OCI-LY3 (cell line): ENCODE data around the gene IQSEC1.

Experiments used
- EZH2phosphoT487 ChIP-seq: fragments of 200-600 bp; shearing (Covaris generic); IDR thresholded peaks from 2 replicates; pipeline ENCODE4 v1.6.1; 2018; ENCODE audit warnings: antibody characterized with exemption, mixed run types, low read depth
- TF ChIP-seq, protein P1 (sequence below): fragments of 200-600, 300-600 bp; sonication (generic); IDR thresholded peaks from 2 replicates; pipeline ENCODE4 v1.5.1; 2014; ENCODE audit warnings: antibody characterized with exemption, low read length, low read depth

DNA sequence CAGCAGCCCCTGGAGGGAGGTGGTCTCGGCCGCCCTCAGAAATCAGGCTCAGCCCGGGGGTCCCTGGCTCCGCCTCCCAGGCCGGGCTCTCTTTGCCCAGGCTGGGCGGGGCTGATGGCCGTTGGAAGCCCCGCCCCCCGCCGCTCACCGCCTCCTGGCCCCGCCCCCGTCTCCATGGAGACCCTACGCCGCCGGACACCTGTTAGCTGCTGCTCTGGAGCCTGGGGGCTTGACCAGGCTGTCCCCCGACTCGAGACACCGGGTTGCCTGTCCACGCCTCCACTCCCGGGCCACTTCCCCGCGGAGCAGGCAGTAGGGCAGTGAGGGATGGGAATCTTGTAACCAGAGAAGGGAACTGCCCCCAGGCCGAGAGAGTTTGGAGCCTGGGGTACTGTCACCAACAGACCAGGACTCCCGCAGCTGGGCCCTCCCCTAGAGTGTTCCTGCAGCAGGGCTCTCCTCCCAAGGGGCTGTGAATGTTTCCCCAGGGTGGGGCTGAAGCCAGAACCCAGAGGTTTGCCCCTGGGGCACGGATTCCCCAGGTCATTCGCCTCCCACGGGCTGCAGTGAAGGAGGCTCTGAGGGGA lies 204.1 kb downstream of the IQSEC1 start:
- TF ChIP-seq EZH2phosphoT487 = no peak
- TF ChIP-seq, protein P1, sequence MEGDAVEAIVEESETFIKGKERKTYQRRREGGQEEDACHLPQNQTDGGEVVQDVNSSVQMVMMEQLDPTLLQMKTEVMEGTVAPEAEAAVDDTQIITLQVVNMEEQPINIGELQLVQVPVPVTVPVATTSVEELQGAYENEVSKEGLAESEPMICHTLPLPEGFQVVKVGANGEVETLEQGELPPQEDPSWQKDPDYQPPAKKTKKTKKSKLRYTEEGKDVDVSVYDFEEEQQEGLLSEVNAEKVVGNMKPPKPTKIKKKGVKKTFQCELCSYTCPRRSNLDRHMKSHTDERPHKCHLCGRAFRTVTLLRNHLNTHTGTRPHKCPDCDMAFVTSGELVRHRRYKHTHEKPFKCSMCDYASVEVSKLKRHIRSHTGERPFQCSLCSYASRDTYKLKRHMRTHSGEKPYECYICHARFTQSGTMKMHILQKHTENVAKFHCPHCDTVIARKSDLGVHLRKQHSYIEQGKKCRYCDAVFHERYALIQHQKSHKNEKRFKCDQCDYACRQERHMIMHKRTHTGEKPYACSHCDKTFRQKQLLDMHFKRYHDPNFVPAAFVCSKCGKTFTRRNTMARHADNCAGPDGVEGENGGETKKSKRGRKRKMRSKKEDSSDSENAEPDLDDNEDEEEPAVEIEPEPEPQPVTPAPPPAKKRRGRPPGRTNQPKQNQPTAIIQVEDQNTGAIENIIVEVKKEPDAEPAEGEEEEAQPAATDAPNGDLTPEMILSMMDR = no peak
